ENCODE data around the gene TFCP2L1. TPM values are rescaled to one million over a fixed set of nuclear protein-coding genes. Genes with fewer than 3 reads are reported as not detected.
"Not testable (repeated sequence)": the region's sequence is repeated elsewhere in the genome, so short reads cannot be mapped to it uniquely, and the experiment has no call there.

The TFCP2L1 gene
- total and polyA plus RNA-seq, 4 donors: 0.30 to 0.89 (median 0.51) TPM

DNA sequence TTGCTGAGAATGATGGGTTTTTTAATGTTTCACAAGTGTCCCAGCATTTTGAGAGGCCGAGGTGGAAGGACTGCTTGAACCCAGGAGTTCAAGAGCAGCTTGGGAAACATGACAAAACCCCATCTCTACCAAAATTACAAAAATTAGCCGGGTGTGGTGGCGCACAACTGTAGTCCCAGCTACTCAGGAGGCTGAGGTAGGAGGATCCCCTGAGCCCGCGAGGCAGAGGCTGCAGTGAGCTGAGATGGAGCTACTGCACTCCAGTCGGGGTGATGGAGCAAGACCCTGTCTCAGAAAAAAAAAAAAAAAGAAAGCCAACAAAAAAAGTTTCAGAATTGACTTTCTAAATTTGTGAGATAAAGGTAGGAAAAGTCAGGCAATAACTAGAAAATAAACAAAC, 8.7 kb downstream of the TFCP2L1 start:
- WGBS (ENCODE audit: insufficient coverage): 100% methylated on average over 4 of the region's 6 CpGs
- no peak for DNase-seq (ENCODE audit: low read depth in 4 of 6, low spot score in 6 of 6)
- H3K4me3 ChIP-seq (ENCODE audit: low read depth, low read length): no peak overlapping the region
- H3K27me3 ChIP-seq (ENCODE audit: control insufficient read depth, insufficient read depth, low read length): no peaks in the 10 kb centered on the region
- no peaks in the 10 kb centered on the region for H3K4me1 ChIP-seq (ENCODE audit: control insufficient read depth, insufficient read depth, low read length)
- H3K36me3 ChIP-seq (ENCODE audit: control insufficient read depth, insufficient read depth, low read length): no peaks in the 10 kb centered on the region
- no peak overlapping the region for H3K27ac ChIP-seq (ENCODE audit: low read depth, low read length)
- H3K9me3 ChIP-seq (ENCODE audit: control insufficient read depth, insufficient read depth, low read length): no peaks in the 10 kb centered on the region

DNA sequence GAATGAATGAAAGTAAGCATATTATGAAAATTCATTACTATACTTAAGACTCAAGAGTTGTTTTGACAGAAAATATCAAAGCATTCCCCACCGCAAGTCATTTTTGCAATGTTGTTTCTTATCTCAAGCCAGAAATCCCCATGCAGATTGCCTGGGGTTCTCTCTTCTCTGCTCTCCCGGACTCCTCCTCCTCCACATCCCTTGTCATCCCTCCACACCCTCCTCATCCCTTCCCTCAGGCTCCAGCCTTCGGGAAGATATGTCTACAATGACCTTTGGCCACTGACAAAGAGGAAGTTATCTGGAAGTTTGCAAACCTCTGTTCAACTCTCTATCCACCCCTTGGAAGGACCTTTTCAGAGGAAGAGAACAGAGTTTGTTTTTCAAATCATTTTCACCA, 11.9 kb downstream of the TFCP2L1 start:
- no peak overlapping the region for H3K4me3 ChIP-seq (ENCODE audit: low read depth, low read length)
- no peaks in the 10 kb centered on the region for H3K9me3 ChIP-seq (ENCODE audit: control insufficient read depth, insufficient read depth, low read length)
- no peaks in the 10 kb centered on the region for H3K36me3 ChIP-seq (ENCODE audit: control insufficient read depth, insufficient read depth, low read length)
- no peak for DNase-seq (ENCODE audit: low read depth in 4 of 6, low spot score in 6 of 6)
- WGBS (ENCODE audit: insufficient coverage): 90% methylated on average over 1 of the region's 3 CpGs
- no peaks in the 10 kb centered on the region for H3K27me3 ChIP-seq (ENCODE audit: control insufficient read depth, insufficient read depth, low read length)
- no peak overlapping the region for H3K27ac ChIP-seq (ENCODE audit: low read depth, low read length)
- no peaks in the 10 kb centered on the region for H3K4me1 ChIP-seq (ENCODE audit: control insufficient read depth, insufficient read depth, low read length)

DNA sequence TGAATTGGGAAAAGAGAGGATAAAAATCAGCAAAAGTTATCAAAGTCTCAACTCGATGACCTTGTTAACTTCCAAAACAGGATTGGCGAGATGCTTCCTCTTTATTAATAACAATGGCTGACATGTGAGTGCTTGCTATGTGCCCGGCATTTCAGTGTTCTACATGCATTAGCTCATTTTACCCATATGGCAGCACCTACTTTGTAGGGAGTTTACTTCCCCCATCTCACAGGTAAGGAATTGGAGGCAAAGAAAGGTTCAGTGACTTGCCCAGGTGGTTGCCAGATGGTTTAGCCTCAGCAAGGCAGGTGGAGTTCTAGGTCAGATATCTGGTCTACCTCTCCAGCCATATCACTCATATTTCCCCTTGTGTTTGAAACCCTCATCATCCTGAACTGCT, 12.4 kb downstream of the TFCP2L1 start:
- Histone ChIP-seq H3K4me1 (ENCODE audit: control insufficient read depth, insufficient read depth, low read length) (no peaks in the 10 kb centered on the region), H3K27me3 (ENCODE audit: control insufficient read depth, insufficient read depth, low read length) (no peaks in the 10 kb centered on the region), H3K27ac (ENCODE audit: low read depth, low read length) (no peak overlapping the region), H3K4me3 (ENCODE audit: low read depth, low read length) (no peak overlapping the region), H3K36me3 (ENCODE audit: control insufficient read depth, insufficient read depth, low read length) (no peaks in the 10 kb centered on the region), H3K9me3 (ENCODE audit: control insufficient read depth, insufficient read depth, low read length) (no peaks in the 10 kb centered on the region)
- no CpG with 5 or more reads among the region's 3 CpGs for WGBS (ENCODE audit: insufficient coverage)
- no peak for DNase-seq (ENCODE audit: low read depth in 4 of 6, low spot score in 6 of 6)

DNA sequence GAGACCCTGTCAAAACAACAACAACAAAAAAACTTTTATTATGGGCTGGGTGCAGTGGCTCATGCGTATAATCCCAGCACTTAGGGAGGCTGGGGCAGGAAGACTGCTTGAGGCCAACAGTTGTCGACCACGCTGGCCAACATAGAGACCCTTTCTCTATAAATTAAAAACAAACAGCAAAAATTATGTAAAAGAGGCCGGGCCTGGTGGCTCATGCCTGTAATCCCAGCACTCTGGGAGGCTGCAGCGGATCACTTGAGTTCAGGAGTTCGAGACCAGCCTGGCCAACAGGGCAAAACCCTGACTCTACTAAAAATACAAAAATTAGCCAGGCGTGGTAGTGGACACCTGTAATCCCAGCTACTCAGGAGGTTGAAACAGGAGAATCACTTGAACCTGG, 15.6 kb downstream of the TFCP2L1 start:
- not testable (repeated sequence) for H3K27me3 ChIP-seq (ENCODE audit: control insufficient read depth, insufficient read depth, low read length); H3K4me3 ChIP-seq (ENCODE audit: low read depth, low read length); DNase-seq (ENCODE audit: low read depth in 4 of 6, low spot score in 6 of 6); H3K27ac ChIP-seq (ENCODE audit: low read depth, low read length); H3K36me3 ChIP-seq (ENCODE audit: control insufficient read depth, insufficient read depth, low read length); H3K4me1 ChIP-seq (ENCODE audit: control insufficient read depth, insufficient read depth, low read length); H3K9me3 ChIP-seq (ENCODE audit: control insufficient read depth, insufficient read depth, low read length)
- WGBS (ENCODE audit: insufficient coverage): 100% methylated on average over 4 of the region's 7 CpGs

DNA sequence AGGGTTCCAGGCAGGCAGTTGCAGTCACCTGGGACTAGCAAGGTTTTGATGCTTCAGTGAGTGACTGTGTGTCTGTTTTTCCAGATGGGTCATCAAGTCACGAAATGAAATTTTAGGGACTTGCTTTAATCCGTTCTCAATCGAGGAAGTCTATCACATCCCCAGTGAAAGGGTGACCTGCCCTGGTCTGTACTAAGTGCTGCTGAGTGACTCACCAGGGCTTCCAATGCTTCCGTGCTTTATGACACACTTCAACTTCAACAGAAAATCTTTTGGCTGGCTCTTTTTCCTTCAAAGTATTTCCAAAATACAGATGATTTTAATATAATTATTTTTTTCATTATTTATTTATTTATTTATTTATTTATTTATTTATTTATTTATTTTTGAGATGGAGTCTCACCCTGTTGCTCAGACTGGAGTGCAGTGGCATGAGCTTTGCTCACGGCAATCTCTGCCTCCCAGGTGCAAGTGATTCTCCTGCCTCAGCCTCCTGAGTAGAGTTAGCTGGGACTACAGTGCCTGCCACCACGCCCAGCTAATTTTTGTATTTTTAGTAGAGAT, 18.4 kb downstream of the TFCP2L1 start:
- no peak for DNase-seq (ENCODE audit: low read depth in 4 of 6, low spot score in 6 of 6)
- Histone ChIP-seq H3K4me3 (ENCODE audit: low read depth, low read length) (no peak overlapping the region), H3K27me3 (ENCODE audit: control insufficient read depth, insufficient read depth, low read length) (no peaks in the 10 kb centered on the region), H3K9me3 (ENCODE audit: control insufficient read depth, insufficient read depth, low read length) (no peaks in the 10 kb centered on the region), H3K27ac (ENCODE audit: low read depth, low read length) (no peak overlapping the region), H3K36me3 (ENCODE audit: control insufficient read depth, insufficient read depth, low read length) (no peaks in the 10 kb centered on the region), H3K4me1 (ENCODE audit: control insufficient read depth, insufficient read depth, low read length) (no peaks in the 10 kb centered on the region)
- no CpG with 5 or more reads among the region's 6 CpGs for WGBS (ENCODE audit: insufficient coverage)

DNA sequence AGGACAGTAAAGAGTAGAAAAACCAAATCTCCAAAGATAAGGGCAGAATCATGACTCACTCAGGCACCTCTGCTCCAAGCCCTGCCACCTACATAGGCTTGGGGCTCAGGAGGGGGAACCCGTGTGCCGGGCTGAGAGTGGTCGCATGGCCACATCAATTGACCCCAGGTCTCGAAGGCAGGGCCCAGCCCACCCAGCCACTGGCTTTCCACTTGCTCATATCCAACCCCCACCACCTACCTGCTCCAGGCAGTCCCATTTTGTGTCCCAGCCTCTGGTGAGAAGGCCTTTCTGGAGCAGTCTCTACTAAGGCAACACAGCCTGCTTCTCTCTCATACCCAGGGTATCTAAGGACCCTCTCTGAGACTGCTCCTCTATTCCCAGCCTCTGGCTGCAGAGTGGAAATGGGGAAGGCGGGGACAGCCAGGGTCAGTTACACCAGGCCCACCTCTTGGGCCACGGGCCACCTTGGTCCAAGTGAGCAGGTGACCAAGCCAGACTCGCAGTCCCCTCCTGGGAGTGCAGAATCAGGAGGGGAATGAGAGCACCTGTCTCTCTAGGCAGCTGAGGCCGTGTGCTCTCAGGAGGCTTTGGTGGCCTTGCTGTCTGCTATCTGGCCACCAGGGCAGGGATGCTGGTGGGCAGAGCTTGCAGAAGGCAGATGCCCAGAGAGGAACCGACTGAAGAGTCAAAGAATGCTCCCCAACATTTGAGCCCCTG, 20.8 kb downstream of the TFCP2L1 start:
- no peaks in the 10 kb centered on the region for H3K36me3 ChIP-seq (ENCODE audit: control insufficient read depth, insufficient read depth, low read length)
- WGBS (ENCODE audit: insufficient coverage): 91% methylated on average over 9 of the region's 9 CpGs
- DNase-seq (ENCODE audit: low read depth in 4 of 6, low spot score in 6 of 6): no peak
- no peaks in the 10 kb centered on the region for H3K9me3 ChIP-seq (ENCODE audit: control insufficient read depth, insufficient read depth, low read length)
- no peak overlapping the region for H3K4me3 ChIP-seq (ENCODE audit: low read depth, low read length)
- H3K4me1 ChIP-seq (ENCODE audit: control insufficient read depth, insufficient read depth, low read length): peaks cover 6% of the 10 kb centered on the region
- no peaks in the 10 kb centered on the region for H3K27me3 ChIP-seq (ENCODE audit: control insufficient read depth, insufficient read depth, low read length)
- H3K27ac ChIP-seq (ENCODE audit: low read depth, low read length): no peak overlapping the region

DNA sequence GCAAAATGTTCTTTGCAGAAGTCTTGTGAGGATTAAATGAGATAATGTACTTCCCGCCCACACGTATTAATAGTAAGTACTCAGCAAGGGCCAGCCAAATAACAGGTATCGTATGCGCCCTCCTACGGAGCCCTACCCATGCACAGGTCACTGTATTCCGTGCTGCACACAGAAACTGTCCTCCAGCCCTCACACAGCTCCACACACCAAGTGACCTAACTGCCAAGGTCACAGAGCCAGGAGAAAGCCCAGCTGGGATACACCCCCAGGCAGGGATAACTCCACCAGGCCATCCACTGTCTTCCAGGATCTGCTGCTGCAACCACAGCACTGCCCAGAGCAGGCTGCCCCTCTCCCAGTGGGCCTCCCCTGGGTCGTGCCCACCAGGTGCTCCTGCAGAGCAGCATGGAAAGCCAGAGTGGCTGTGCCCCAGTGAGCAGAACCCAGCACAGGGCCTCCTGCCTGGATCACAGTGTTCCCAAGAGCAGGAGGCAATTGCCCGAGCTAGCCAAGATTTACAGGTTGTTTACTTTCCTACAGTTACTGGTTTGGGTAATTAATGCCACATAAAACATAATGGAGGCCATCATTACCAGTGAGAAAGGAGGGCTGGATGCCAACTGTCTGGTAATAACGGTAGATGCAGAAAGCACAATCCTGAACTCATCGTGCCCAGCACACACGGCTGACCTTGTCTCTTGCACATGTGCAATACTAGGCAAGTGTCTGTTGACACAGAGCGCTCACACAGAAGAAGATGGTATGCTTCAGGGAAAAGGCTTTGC, 24.4 kb downstream of the TFCP2L1 start:
- 73% methylated on average over 11 of the region's 12 CpGs for WGBS (ENCODE audit: insufficient coverage)
- DNase-seq (ENCODE audit: low read depth in 4 of 6, low spot score in 6 of 6): peak in 1 of 6 donors; percentile 80
- no peaks in the 10 kb centered on the region for H3K36me3 ChIP-seq (ENCODE audit: control insufficient read depth, insufficient read depth, low read length)

DNA sequence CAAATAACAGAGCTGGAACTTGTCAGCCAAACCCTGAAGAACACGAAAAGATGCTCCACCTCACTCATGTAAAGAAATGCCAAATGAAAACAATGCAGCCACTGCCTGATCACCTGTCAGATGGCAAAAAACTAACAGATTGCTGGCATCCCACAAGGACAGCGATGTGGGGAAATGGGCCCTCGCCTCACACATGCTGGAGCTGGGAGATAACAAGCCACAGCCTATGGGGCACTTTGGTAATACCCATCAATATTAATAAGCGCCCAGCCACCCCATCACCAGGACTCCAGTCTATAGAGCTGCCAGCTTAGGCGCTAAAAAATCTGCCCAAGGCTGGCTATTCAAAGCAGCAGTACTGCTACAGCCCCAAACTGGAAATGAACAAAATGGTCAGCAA, 27.0 kb downstream of the TFCP2L1 start:
- Histone ChIP-seq H3K4me1 (ENCODE audit: control insufficient read depth, insufficient read depth, low read length) (peaks cover 6% of the 10 kb centered on the region), H3K27me3 (ENCODE audit: control insufficient read depth, insufficient read depth, low read length) (no peaks in the 10 kb centered on the region), H3K36me3 (ENCODE audit: control insufficient read depth, insufficient read depth, low read length) (no peaks in the 10 kb centered on the region), H3K27ac (ENCODE audit: low read depth, low read length) (no peak overlapping the region), H3K9me3 (ENCODE audit: control insufficient read depth, insufficient read depth, low read length) (no peaks in the 10 kb centered on the region), H3K4me3 (ENCODE audit: low read depth, low read length) (no peak overlapping the region)
- DNase-seq (ENCODE audit: low read depth in 4 of 6, low spot score in 6 of 6): no peak
- WGBS (ENCODE audit: insufficient coverage): 85% methylated on average over 5 of the region's 5 CpGs

More for the DNA sequence above, 24.4 kb downstream of the TFCP2L1 start:
- H3K27ac ChIP-seq (ENCODE audit: low read depth, low read length): no peak overlapping the region
- peaks cover 6% of the 10 kb centered on the region for H3K4me1 ChIP-seq (ENCODE audit: control insufficient read depth, insufficient read depth, low read length)
- no peak overlapping the region for H3K4me3 ChIP-seq (ENCODE audit: low read depth, low read length)
- no peaks in the 10 kb centered on the region for H3K9me3 ChIP-seq (ENCODE audit: control insufficient read depth, insufficient read depth, low read length)
- H3K27me3 ChIP-seq (ENCODE audit: control insufficient read depth, insufficient read depth, low read length): no peaks in the 10 kb centered on the region

DNA sequence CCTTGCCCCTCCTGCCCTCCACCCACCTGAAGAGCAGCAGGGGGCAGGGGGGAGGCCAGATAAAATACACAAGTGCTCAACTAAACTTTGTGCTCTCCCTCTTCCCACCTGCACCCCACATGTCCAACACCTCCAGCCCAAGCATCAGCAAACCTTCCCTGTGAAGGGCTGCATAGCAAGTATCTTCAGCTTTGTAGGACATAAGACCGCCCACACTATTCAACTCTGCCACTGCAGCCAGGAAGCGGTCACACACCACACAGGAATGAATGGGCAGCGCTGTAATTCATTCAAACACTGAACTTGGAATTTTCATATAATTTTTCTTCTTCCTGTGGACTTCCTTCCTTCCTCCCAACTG, 27.5 kb downstream of the TFCP2L1 start:
- no peaks in the 10 kb centered on the region for H3K36me3 ChIP-seq (ENCODE audit: control insufficient read depth, insufficient read depth, low read length)
- no peak overlapping the region for H3K27ac ChIP-seq (ENCODE audit: low read depth, low read length)
- H3K4me3 ChIP-seq (ENCODE audit: low read depth, low read length): no peak overlapping the region
- whole genome bisulfite sequencing (ENCODE audit: insufficient coverage): 70% methylated on average over 3 of the region's 3 CpGs
- H3K27me3 ChIP-seq (ENCODE audit: control insufficient read depth, insufficient read depth, low read length): no peaks in the 10 kb centered on the region
- no peak for DNase-seq (ENCODE audit: low read depth in 4 of 6, low spot score in 6 of 6)
- peaks cover 6% of the 10 kb centered on the region for H3K4me1 ChIP-seq (ENCODE audit: control insufficient read depth, insufficient read depth, low read length)
- H3K9me3 ChIP-seq (ENCODE audit: control insufficient read depth, insufficient read depth, low read length): no peaks in the 10 kb centered on the region
